8988T (cell line): Measurements from ENCODE around the gene C14orf132.

Experiments used
- DNase-seq: peaks from one replicate; pipeline ENCODE4 v3.0.0; 2011

The C14orf132 gene

GRCh38 chr14:96084796-96085195, 45.6 kb downstream of the C14orf132 start:
- no peak for DNase-seq

GRCh38 chr14:96085369-96085768, 46.2 kb downstream of the C14orf132 start:
- DNase-seq: no peak

GRCh38 chr14:96086032-96086431, 46.9 kb downstream of the C14orf132 start:
- DNase-seq: no peak

- no peak for DNase-seq
Measured at GRCh38 chr14:96086574-96087077, 47.5 kb downstream of the C14orf132 start.

GRCh38 chr14:96088074-96088473, 48.9 kb downstream of the C14orf132 start:
- no peak for DNase-seq

GRCh38 chr14:96088481-96088880, 49.3 kb downstream of the C14orf132 start:
- DNase-seq: no peak

GRCh38 chr14:96088911-96089310, 49.7 kb downstream of the C14orf132 start:
- no peak for DNase-seq

GRCh38 chr14:96089401-96089800, 50.2 kb downstream of the C14orf132 start:
- no peak for DNase-seq

- DNase-seq: no peak
Measured at GRCh38 chr14:96090441-96091148, 51.4 kb downstream of the C14orf132 start.

- no peak for DNase-seq
Measured at GRCh38 chr14:96091149-96091693, 52.1 kb downstream of the C14orf132 start.

GRCh38 chr14:96091941-96092411, 52.8 kb downstream of the C14orf132 start:
- DNase-seq: no peak

GRCh38 chr14:96092936-96093335, 53.8 kb downstream of the C14orf132 start:
- DNase-seq: no peak

- no peak for DNase-seq
Measured at GRCh38 chr14:96094211-96094610, 55.0 kb downstream of the C14orf132 start.

- DNase-seq: no peak
Measured at GRCh38 chr14:96094656-96095055, 55.5 kb downstream of the C14orf132 start.

GRCh38 chr14:96095058-96095457, 55.9 kb downstream of the C14orf132 start:
- no peak for DNase-seq

GRCh38 chr14:96095581-96096476, 56.7 kb downstream of the C14orf132 start:
- DNase-seq: no peak

GRCh38 chr14:96096639-96097610, 57.8 kb downstream of the C14orf132 start:
- DNase-seq: no peak

GRCh38 chr14:96097752-96098151, 58.6 kb downstream of the C14orf132 start:
- no peak for DNase-seq

- DNase-seq: peak; percentile 72
Measured at GRCh38 chr14:96098309-96098998, 59.3 kb downstream of the C14orf132 start.

GRCh38 chr14:96098999-96099335, 59.8 kb downstream of the C14orf132 start:
- DNase-seq: no peak

GRCh38 chr14:96100161-96101064, 61.3 kb downstream of the C14orf132 start:
- peak; percentile 79 for DNase-seq
